Stomach (tissue), 4 donors: ENCODE measurements around the gene TNS1.

Source experiments
- POLR2A ChIP-seq, 4 donors: fragments of 450-650 bp; IDR thresholded peaks; one replicate each; pipeline ENCODE4 v1.6.1; 2016; ENCODE audit warnings: antibody characterized with exemption in 4 of 4, control low read depth in 2 of 4, mild to moderate bottlenecking in 1 of 4, moderate library complexity in 1 of 4
- POLR2AphosphoS5 ChIP-seq, 3 donors: sonication (generic); formaldehyde crosslinking; IDR thresholded peaks; one replicate each; pipeline ENCODE4 v1.6.1; 2016; ENCODE audit warnings: antibody characterized with exemption in 3 of 3
- TF ChIP-seq, protein P1 (sequence below), 7 experiments: fragments of 450-650 bp in 4 of 7; fragments of 200-600 bp in 3 of 7; sonication (generic) in 3 of 7; IDR thresholded peaks; one replicate each; pipeline ENCODE4 v1.5.1; 2016 to 2019; ENCODE audit warnings: antibody characterized with exemption in 7 of 7, control low read depth in 2 of 7, mild to moderate bottlenecking in 1 of 7

DNA sequence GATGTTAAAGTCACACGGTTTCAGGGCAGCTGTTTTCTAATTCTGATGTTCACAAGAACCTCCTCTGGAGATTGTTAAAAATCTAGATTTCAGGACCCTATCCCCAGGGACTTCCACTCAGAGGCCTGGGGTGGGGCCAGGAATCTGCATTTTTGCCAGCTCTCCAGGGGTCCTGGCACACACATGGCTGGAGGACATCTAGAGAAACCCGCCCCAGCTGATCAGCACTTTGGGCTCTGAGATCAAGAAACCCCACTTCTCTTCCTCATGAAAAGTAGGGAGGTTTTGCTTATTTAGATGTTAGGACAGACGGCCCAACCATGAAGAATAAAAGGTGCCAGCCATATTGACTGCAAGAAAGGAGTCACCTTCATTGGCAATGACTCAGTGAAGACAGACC lies 148.8 kb downstream of the TNS1 start:
- TF ChIP-seq, protein P1, sequence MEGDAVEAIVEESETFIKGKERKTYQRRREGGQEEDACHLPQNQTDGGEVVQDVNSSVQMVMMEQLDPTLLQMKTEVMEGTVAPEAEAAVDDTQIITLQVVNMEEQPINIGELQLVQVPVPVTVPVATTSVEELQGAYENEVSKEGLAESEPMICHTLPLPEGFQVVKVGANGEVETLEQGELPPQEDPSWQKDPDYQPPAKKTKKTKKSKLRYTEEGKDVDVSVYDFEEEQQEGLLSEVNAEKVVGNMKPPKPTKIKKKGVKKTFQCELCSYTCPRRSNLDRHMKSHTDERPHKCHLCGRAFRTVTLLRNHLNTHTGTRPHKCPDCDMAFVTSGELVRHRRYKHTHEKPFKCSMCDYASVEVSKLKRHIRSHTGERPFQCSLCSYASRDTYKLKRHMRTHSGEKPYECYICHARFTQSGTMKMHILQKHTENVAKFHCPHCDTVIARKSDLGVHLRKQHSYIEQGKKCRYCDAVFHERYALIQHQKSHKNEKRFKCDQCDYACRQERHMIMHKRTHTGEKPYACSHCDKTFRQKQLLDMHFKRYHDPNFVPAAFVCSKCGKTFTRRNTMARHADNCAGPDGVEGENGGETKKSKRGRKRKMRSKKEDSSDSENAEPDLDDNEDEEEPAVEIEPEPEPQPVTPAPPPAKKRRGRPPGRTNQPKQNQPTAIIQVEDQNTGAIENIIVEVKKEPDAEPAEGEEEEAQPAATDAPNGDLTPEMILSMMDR (IDR thresholded peaks at IDR 0.05): no peak
- TF ChIP-seq POLR2AphosphoS5 (IDR thresholded peaks at IDR 0.05) (no peak), POLR2A (IDR thresholded peaks at IDR 0.05) (no peak)
